Colonic mucosa (tissue), 4 donors: ENCODE results near the gene OR2H1. TPM values are rescaled to one million over a fixed set of nuclear protein-coding genes. Genes with fewer than 3 reads are reported as not detected.

Experiments used
- DNase-seq: peaks from one replicate; pipeline ENCODE4 v3.0.0-alpha.2; 2020
- H3K27ac ChIP-seq: fragments of 200-600 bp; one replicate; pipeline ENCODE4 v1.8.0; 2021
- H3K27me3 ChIP-seq: fragments of 200-600 bp; one replicate; pipeline ENCODE4 v1.8.0; 2021
- H3K36me3 ChIP-seq: fragments of 200-600 bp; one replicate; pipeline ENCODE4 v1.8.0; 2021
- H3K4me1 ChIP-seq: fragments of 200-600 bp; one replicate; pipeline ENCODE4 v1.8.0; 2021; ENCODE audit warnings: mild to moderate bottlenecking
- H3K4me3 ChIP-seq: fragments of 200-600 bp; one replicate; pipeline ENCODE4 v1.8.0; 2021
- H3K9ac ChIP-seq, 2 donors: one replicate each; pipeline ENCODE4 v1.7.0; 2013; ENCODE audit warnings: control low read depth in 2 of 2, low read depth in 2 of 2, low read length in 2 of 2
- H3K9me3 ChIP-seq: fragments of 200-600 bp; one replicate; pipeline ENCODE4 v1.8.0; 2021
- intact Hi-C: fragments of 100-400 bp; cut with DNase I; formaldehyde crosslinking; loops from one replicate; pipeline ENCODE4 v1.14.1; 2022
- total RNA-seq, 2 donors: library from RNA; stranded (reverse); fragmentation: NEBNext Ultra II Directional in 1 of 2; extraction: Animal tissue kit (Norgen Biotek cat#: 25700) in 1 of 2; gene quantifications; one replicate each; pipeline ENCODE4 v1.2.1, GENCODE V29; 2021
- TF ChIP-seq, protein P1 (sequence below): fragments of 200-600 bp; IDR thresholded peaks from one replicate; pipeline ENCODE4 v1.8.0; 2022; ENCODE audit warnings: antibody characterized with exemption, mild to moderate bottlenecking
- donor health status: healthy.
- donor health status: DM: no; HTN: no; CAD: no.
- donor health status: DM: no; HTN: no; CAD: no.

OR2H1 gene
- total RNA-seq, 2 donors from 2014 or later, result not detected

DNA sequence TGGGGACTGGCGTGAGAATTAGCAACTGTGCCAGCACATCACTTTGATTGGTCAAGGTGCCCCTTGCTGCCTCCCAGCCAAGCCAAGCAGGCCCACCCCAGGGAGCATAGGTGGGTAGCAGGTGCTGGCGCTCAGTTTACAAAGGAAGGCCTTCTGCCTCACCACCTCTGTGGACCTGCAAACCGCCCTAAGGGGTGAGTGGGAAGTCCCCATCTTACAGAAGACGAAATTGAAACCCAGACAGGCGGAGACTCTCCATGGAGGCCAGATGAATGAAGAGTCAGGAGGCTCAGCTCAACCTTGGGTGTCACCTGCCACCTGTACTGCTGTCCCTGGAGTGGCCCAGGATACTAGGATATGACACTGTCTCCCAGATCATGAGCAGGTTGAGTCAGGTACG is 52.3 kb downstream of the OR2H1 start:
- no peaks in the 10 kb centered on the region for H3K4me1 ChIP-seq
- H3K27ac ChIP-seq, result no peak overlapping the region
- H3K4me3 ChIP-seq, result no peak overlapping the region
- intact Hi-C loops, result no loop called here
- H3K27me3 ChIP-seq, result no peaks in the 10 kb centered on the region
- no peak overlapping the region for H3K9ac ChIP-seq
- DNase-seq, result no peak
- H3K9me3 ChIP-seq, result no peaks in the 10 kb centered on the region
- TF ChIP-seq, protein P1, sequence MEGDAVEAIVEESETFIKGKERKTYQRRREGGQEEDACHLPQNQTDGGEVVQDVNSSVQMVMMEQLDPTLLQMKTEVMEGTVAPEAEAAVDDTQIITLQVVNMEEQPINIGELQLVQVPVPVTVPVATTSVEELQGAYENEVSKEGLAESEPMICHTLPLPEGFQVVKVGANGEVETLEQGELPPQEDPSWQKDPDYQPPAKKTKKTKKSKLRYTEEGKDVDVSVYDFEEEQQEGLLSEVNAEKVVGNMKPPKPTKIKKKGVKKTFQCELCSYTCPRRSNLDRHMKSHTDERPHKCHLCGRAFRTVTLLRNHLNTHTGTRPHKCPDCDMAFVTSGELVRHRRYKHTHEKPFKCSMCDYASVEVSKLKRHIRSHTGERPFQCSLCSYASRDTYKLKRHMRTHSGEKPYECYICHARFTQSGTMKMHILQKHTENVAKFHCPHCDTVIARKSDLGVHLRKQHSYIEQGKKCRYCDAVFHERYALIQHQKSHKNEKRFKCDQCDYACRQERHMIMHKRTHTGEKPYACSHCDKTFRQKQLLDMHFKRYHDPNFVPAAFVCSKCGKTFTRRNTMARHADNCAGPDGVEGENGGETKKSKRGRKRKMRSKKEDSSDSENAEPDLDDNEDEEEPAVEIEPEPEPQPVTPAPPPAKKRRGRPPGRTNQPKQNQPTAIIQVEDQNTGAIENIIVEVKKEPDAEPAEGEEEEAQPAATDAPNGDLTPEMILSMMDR, result no peak
- H3K36me3 ChIP-seq, result no peaks in the 10 kb centered on the region

DNA sequence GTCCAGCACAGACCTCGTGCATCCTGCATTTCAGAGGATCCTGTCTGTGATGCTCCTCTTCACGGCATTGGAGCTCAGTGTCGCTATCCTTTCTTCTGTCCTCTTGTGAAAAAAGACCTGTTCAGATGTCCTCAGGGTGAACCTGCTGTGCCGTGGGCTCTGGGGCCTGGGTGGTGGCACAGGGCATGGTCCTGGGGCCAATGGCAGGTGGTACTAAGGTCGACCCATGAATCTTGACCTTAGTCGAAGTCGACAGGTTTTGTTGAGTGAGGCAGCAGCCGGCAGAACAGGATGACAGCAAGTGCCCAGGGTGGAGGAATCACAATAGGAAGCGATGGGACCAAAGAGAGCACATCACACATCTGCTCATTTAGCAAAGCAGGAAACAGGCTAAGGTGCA is 52.8 kb downstream of the OR2H1 start:
- Histone ChIP-seq H3K9me3 (no peaks in the 10 kb centered on the region), H3K27me3 (no peaks in the 10 kb centered on the region), H3K4me3 (no peak overlapping the region), H3K9ac (no peak overlapping the region), H3K4me1 (no peaks in the 10 kb centered on the region), H3K36me3 (no peaks in the 10 kb centered on the region), H3K27ac (no peak overlapping the region)
- DNase-seq, result no peak
- intact Hi-C loops, result no loop called here
- TF ChIP-seq, protein P1, result no peak

DNA sequence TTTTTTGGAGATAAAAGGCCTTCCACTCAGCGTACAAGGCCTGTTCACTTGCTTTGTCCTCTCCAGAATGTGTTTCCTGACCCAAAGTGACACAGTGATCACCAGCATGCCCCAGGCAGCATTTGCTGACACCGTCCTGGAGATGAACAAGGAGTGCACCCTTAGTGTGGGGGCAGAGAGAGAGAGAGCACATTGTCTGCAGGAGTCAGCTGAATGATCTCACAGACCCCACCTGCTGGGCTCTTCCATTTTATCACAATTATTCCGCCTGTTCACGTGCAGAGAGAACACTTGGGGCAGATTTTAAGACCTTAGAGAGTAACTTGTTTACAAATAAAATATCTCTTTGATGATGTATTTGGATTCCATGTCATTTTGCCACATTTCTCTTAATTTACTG is 53.2 kb downstream of the OR2H1 start:
- no peak for DNase-seq
- intact Hi-C loops, result no loop called here
- no peaks in the 10 kb centered on the region for H3K36me3 ChIP-seq
- no peak overlapping the region for H3K4me3 ChIP-seq
- no peak overlapping the region for H3K9ac ChIP-seq
- TF ChIP-seq, protein P1, result no peak
- no peaks in the 10 kb centered on the region for H3K9me3 ChIP-seq
- H3K4me1 ChIP-seq, result no peaks in the 10 kb centered on the region
- H3K27ac ChIP-seq, result no peak overlapping the region
- H3K27me3 ChIP-seq, result no peaks in the 10 kb centered on the region

DNA sequence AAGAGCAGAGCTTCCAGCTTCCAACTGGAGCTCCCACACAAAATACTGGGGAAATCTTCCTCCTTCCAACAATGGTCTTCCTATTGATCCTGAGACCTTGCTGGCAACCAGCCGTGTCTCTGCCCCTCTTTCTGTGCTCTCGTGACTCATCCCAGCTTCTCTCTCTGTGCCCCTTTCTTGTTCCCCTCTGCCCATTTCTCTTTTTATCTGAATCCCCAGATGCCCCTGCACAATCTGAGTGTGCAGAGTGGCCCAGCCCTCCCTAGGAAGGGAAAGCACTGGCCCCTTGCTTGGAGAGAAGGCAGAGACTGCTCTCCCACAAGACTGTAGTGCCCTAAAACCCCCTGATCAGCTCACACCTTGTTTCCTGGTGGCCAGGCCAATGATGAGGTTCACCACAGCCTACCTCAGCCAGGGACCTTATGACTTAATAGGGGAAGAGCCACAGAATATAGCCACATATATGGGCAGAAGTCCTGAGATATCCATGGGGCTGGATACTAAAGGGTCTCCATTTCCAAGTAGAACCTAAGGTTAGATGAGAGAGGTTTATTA is 53.9 kb downstream of the OR2H1 start:
- DNase-seq, result no peak
- Histone ChIP-seq H3K27me3 (no peaks in the 10 kb centered on the region), H3K27ac (no peak overlapping the region), H3K4me3 (no peak overlapping the region), H3K9me3 (no peaks in the 10 kb centered on the region), H3K9ac (no peak overlapping the region), H3K4me1 (no peaks in the 10 kb centered on the region), H3K36me3 (no peaks in the 10 kb centered on the region)
- TF ChIP-seq, protein P1, result no peak
- intact Hi-C loops, result no loop called here

Other genes starting within 250 kb of the OR2H1 start
- gene OR14J1, start 155.5 kb upstream of the OR2H1 start, total RNA-seq, result not detected
- gene OR5V1, start 88.3 kb upstream of the OR2H1 start, total RNA-seq, result not detected
- not detected for gene OR12D3, start 81.9 kb upstream of the OR2H1 start, total RNA-seq
- gene OR12D2, start 61.5 kb upstream of the OR2H1 start, total RNA-seq, result not detected
- gene OR12D1, start 42.2 kb upstream of the OR2H1 start, total RNA-seq, result not detected
- not detected for gene OR10C1, start 17.8 kb upstream of the OR2H1 start, total RNA-seq
- gene OR11A1, start 84 bp upstream of the OR2H1 start, total RNA-seq, result not detected
- under 1 TPM in 1 of 2 donors, not detected in 1; 0.54 TPM for gene MAS1L, start 30.8 kb downstream of the OR2H1 start, total RNA-seq
- gene UBD, start 102.6 kb downstream of the OR2H1 start, total RNA-seq, result 10 to 100 TPM in 1 of 2 donors, under 1 TPM in 1; 0.86 to 10.3 TPM
- gene OR2H2, start 128.0 kb downstream of the OR2H1 start, total RNA-seq, result not detected
- 10 to 100 TPM; 15.5 to 18.6 TPM for gene GABBR1, start 176.0 kb downstream of the OR2H1 start, total RNA-seq
- gene MOG, start 199.9 kb downstream of the OR2H1 start, total RNA-seq, result not detected
- gene ZFP57, start 224.0 kb downstream of the OR2H1 start, total RNA-seq, result not detected